Cardiac muscle cell (in vitro differentiated cells and primary cell): ENCODE data around the gene ASCC3. TPM values are rescaled to one million over a fixed set of nuclear protein-coding genes. Genes with fewer than 3 reads are reported as not detected.

Experiments used
- DNase-seq, 2 donors: peaks; one replicate each; pipeline versions ENCODE4 v3.0.0 to v3.0.0-alpha.2; 2010 to 2017; ENCODE audit warnings: low read depth in 1 of 2, low spot score in 1 of 2
- H3K27ac ChIP-seq: fragments of 200-600 bp; sonication (generic); 2 replicates; pipeline ENCODE4 v1.5.1; 2016
- H3K27me3 ChIP-seq: fragments of 200-600 bp; sonication (generic); 2 replicates; pipeline ENCODE4 v1.6.0; 2016; ENCODE audit warnings: control low read depth
- H3K36me3 ChIP-seq: fragments of 200-600 bp; sonication (generic); 2 replicates; pipeline ENCODE4 v1.5.1; 2016; ENCODE audit warnings: control low read depth
- H3K4me1 ChIP-seq: fragments of 200-600 bp; sonication (generic); 2 replicates; pipeline ENCODE4 v1.8.1; 2017; ENCODE audit warnings: low read depth, mild to moderate bottlenecking, mixed run types
- H3K4me3 ChIP-seq: fragments of 200-600 bp; sonication (generic); 2 replicates; pipeline ENCODE4 v1.5.1; 2016; ENCODE audit warnings: mild to moderate bottlenecking
- H3K9me3 ChIP-seq: fragments of 200-600 bp; sonication (generic); 2 replicates; pipeline ENCODE4 v1.5.1; 2017; ENCODE audit warnings: low read depth, mild to moderate bottlenecking, control low read depth
- CTCF ChIP-seq: IDR thresholded peaks from 2 replicates; pipeline ENCODE4 v1.5.1; 2012; ENCODE audit warnings: low read depth, mild to moderate bottlenecking, low read length
- polyA plus RNA-seq: library from polyadenylated mRNA; unstranded; fragments of >200 nt; fragmentation: Nextera tagmentation; extraction: Ambion mirVana; gene quantifications from 2 replicates; pipeline ENCODE4 v1.2.1, GENCODE V29; 2016
- total RNA-seq: library from RNA; depleted of rRNA; stranded (reverse); fragments of >200 nt; gene quantifications from 2 replicates; pipeline ENCODE4 v1.2.3, GENCODE V29; 2016

Gene ASCC3
- total and polyA plus RNA-seq, 2 experiments from 2014 or later: 29.3 to 33.7 TPM

- Histone ChIP-seq H3K27ac (no peak overlapping the region), H3K4me1 (peaks cover 3% of the 10 kb centered on the region), H3K4me3 (no peak overlapping the region), H3K27me3 (peaks cover 100% of the 10 kb centered on the region), H3K36me3 (no peaks in the 10 kb centered on the region), H3K9me3 (no peaks in the 10 kb centered on the region)
- no peak for TF ChIP-seq CTCF
- DNase-seq: no peak
These were observed 411.8 kb downstream of the ASCC3 start for GRCh38 chr6:100469101-100469859.

- Histone ChIP-seq H3K4me3 (no peak overlapping the region), H3K9me3 (no peaks in the 10 kb centered on the region), H3K27ac (no peak overlapping the region), H3K36me3 (no peaks in the 10 kb centered on the region), H3K27me3 (peaks cover 100% of the 10 kb centered on the region), H3K4me1 (peaks cover 6% of the 10 kb centered on the region)
- TF ChIP-seq CTCF: no peak
- no peak for DNase-seq
These were observed 413.0 kb downstream of the ASCC3 start for GRCh38 chr6:100468016-100468622.

GRCh38 chr6:100467129-100468015 lies 413.8 kb downstream of the ASCC3 start:
- TF ChIP-seq CTCF: no peak
- peaks cover 6% of the 10 kb centered on the region for H3K4me1 ChIP-seq
- H3K27me3 ChIP-seq: peaks cover 100% of the 10 kb centered on the region
- H3K9me3 ChIP-seq: no peaks in the 10 kb centered on the region
- H3K4me3 ChIP-seq: no peak overlapping the region
- H3K36me3 ChIP-seq: no peaks in the 10 kb centered on the region
- DNase-seq: no peak
- no peak overlapping the region for H3K27ac ChIP-seq

GRCh38 chr6:100466410-100467128 lies 414.6 kb downstream of the ASCC3 start:
- no peak for DNase-seq
- no peaks in the 10 kb centered on the region for H3K9me3 ChIP-seq
- no peak for TF ChIP-seq CTCF
- H3K27me3 ChIP-seq: peaks cover 100% of the 10 kb centered on the region
- H3K27ac ChIP-seq: no peak overlapping the region
- peaks cover 6% of the 10 kb centered on the region for H3K4me1 ChIP-seq
- H3K4me3 ChIP-seq: no peak overlapping the region
- H3K36me3 ChIP-seq: no peaks in the 10 kb centered on the region

GRCh38 chr6:100465701-100466409 lies 415.3 kb downstream of the ASCC3 start:
- Histone ChIP-seq H3K4me1 (peaks cover 6% of the 10 kb centered on the region), H3K36me3 (no peaks in the 10 kb centered on the region), H3K27me3 (peaks cover 100% of the 10 kb centered on the region), H3K27ac (no peak overlapping the region), H3K4me3 (no peak overlapping the region), H3K9me3 (no peaks in the 10 kb centered on the region)
- no peak for TF ChIP-seq CTCF
- no peak for DNase-seq
